Endodermal cell (in vitro differentiated cells): ENCODE results near the gene CACNA1F. TPM values are rescaled to one million over a fixed set of nuclear protein-coding genes. Genes with fewer than 3 reads are reported as not detected.

ENCODE experiments used
- DNase-seq: peaks from one replicate; pipeline ENCODE4 v3.0.0-alpha.2; 2017
- H3K27ac ChIP-seq: 2 replicates; pipeline ENCODE4 v1.5.1; 2013; ENCODE audit warnings: mild to moderate bottlenecking, low read depth, low read length, moderate library complexity
- H3K27me3 ChIP-seq: 2 replicates; pipeline ENCODE4 v1.6.1; 2013; ENCODE audit warnings: mild to moderate bottlenecking, low read length, moderate library complexity; ENCODE audit not compliant: insufficient read depth, control insufficient read depth, poor library complexity, severe bottlenecking
- H3K36me3 ChIP-seq: 2 replicates; pipeline ENCODE4 v1.7.0; 2013; ENCODE audit warnings: mild to moderate bottlenecking, low read length, moderate library complexity; ENCODE audit not compliant: control insufficient read depth, insufficient read depth
- H3K4me1 ChIP-seq: one replicate; pipeline ENCODE4 v1.7.0; 2013; ENCODE audit warnings: low read length; ENCODE audit not compliant: control insufficient read depth, insufficient read depth
- H3K4me3 ChIP-seq: 2 replicates; pipeline ENCODE4 v1.5.1; 2013; ENCODE audit warnings: mild to moderate bottlenecking, low read length, moderate library complexity
- H3K9ac ChIP-seq: 2 replicates; pipeline ENCODE4 v1.6.1; 2013; ENCODE audit warnings: mild to moderate bottlenecking, low read length, moderate library complexity; ENCODE audit not compliant: poor library complexity, severe bottlenecking; ENCODE audit errors: extremely low read depth
- H3K9me3 ChIP-seq: 2 replicates; pipeline ENCODE4 v1.6.1; 2013; ENCODE audit warnings: mild to moderate bottlenecking, low read length, moderate library complexity; ENCODE audit not compliant: control insufficient read depth
- H3K27ac Mint-ChIP-seq: 2 replicates; pipeline ENCODE4 v1.8.0; 2020; ENCODE audit warnings: mixed read lengths
- H3K27me3 Mint-ChIP-seq: 2 replicates; pipeline ENCODE4 v1.8.0; 2021; ENCODE audit warnings: mild to moderate bottlenecking, mixed read lengths; ENCODE audit not compliant: insufficient read depth
- H3K36me3 Mint-ChIP-seq: 2 replicates; pipeline ENCODE4 v1.8.0; 2020; ENCODE audit warnings: low read depth, mixed read lengths
- H3K4me1 Mint-ChIP-seq: 2 replicates; pipeline ENCODE4 v1.8.0; 2020; ENCODE audit warnings: mixed read lengths
- H3K4me3 Mint-ChIP-seq: 2 replicates; pipeline ENCODE4 v1.8.0; 2020; ENCODE audit warnings: mild to moderate bottlenecking, moderate library complexity, mixed read lengths
- H3K9me3 Mint-ChIP-seq: 2 replicates; pipeline ENCODE4 v1.8.0; 2020; ENCODE audit warnings: mild to moderate bottlenecking, mixed read lengths
- WGBS, 2 experiments: methylation state at CpG; one replicate each; pipeline versions ENCODE4 v1.1.5 to v1.1.7; 2013; ENCODE audit warnings: missing lambda C conversion rate in 2 of 2, mixed read lengths in 1 of 2; ENCODE audit not compliant: insufficient coverage in 1 of 2, insufficient read length in 1 of 2; 5-methylcytosine and 5-hydroxymethylcytosine counted together
- total RNA-seq, 2 donors: library from RNA; stranded (reverse); fragmentation: NEBNext Ultra II Directional in 1 of 2; extraction: Animal tissue kit (Norgen Biotek cat#: 25700) in 1 of 2; gene quantifications; 2 replicates in 1 of 2; 3 replicates in 1 of 2; pipeline ENCODE4 v1.2.1, GENCODE V29; 2021
- TF ChIP-seq, protein P1 (sequence below): fragments of 200-600 bp; sonication (generic); conservative IDR thresholded peaks from 2 replicates; pipeline ENCODE4 v1.5.0; 2021; ENCODE audit warnings: antibody characterized with exemption, mild to moderate bottlenecking

Gene CACNA1F
- total RNA-seq, 2 donors from 2014 or later: 0.42 to 0.70 TPM

DNA sequence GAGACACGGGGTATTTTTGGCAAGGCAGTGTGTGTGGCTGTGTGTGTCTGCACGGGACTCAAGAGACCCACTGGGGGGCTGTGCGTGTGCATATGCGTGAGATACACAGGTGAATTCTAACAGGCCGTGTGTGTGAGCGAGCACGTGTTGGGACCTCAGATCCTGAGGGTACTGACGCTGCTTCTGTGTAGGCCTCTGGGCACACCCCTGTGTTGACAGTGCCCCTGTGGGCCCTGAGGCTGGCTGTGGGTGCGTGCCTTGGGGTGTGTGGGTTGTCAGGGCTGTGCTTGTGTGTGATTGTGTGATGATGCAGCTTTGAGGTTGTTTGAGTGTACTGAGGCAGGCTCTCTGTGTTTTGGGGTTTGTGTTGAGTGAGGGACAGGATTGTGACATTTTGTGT lies 17.4 kb upstream of the CACNA1F start:
- H3K36me3 ChIP-seq: peaks cover 2% of the 10 kb centered on the region
- H3K4me3 ChIP-seq: no peak overlapping the region
- no peaks in the 10 kb centered on the region for H3K4me1 Mint-ChIP-seq
- H3K4me3 Mint-ChIP-seq: no peak overlapping the region
- H3K27ac ChIP-seq: no peak overlapping the region
- no peaks in the 10 kb centered on the region for H3K4me1 ChIP-seq
- H3K9ac ChIP-seq: no peak overlapping the region
- no peaks in the 10 kb centered on the region for H3K27me3 ChIP-seq
- peaks cover 7% of the 10 kb centered on the region for H3K36me3 Mint-ChIP-seq
- DNase-seq: no peak
- TF ChIP-seq, protein P1, sequence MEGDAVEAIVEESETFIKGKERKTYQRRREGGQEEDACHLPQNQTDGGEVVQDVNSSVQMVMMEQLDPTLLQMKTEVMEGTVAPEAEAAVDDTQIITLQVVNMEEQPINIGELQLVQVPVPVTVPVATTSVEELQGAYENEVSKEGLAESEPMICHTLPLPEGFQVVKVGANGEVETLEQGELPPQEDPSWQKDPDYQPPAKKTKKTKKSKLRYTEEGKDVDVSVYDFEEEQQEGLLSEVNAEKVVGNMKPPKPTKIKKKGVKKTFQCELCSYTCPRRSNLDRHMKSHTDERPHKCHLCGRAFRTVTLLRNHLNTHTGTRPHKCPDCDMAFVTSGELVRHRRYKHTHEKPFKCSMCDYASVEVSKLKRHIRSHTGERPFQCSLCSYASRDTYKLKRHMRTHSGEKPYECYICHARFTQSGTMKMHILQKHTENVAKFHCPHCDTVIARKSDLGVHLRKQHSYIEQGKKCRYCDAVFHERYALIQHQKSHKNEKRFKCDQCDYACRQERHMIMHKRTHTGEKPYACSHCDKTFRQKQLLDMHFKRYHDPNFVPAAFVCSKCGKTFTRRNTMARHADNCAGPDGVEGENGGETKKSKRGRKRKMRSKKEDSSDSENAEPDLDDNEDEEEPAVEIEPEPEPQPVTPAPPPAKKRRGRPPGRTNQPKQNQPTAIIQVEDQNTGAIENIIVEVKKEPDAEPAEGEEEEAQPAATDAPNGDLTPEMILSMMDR: no peak
- no peak overlapping the region for H3K27ac Mint-ChIP-seq
- 90% methylated on average over 9 of the region's 9 CpGs; no CpG with 5 or more reads in 1 of the 2 experiments for WGBS, 2 experiments
- H3K27me3 Mint-ChIP-seq: no peaks in the 10 kb centered on the region
- H3K9me3 Mint-ChIP-seq: peaks cover 70% of the 10 kb centered on the region
- no peaks in the 10 kb centered on the region for H3K9me3 ChIP-seq

DNA sequence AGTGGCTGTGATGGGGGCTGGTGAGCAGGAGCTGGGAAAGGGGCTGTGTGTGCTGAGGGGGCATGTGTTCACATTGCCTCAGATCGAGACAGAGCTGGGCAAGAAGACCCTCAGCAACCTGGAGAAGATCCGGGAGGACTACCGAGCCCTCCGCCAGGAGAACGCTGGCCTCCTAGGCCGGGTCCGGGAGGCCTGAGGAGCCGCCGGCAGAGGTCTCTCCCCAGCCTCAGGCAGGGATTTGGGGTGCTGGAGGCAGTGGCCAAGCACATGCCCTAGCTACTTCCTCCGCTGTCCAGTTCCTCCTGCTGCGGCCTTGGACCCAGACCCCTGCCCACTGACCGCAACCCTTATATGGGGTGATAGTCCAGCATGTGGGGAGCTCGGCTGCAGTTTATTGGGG lies 16.9 kb upstream of the CACNA1F start:
- no peak overlapping the region for H3K27ac ChIP-seq
- Mint-ChIP-seq H3K4me1 (no peaks in the 10 kb centered on the region), H3K4me3 (no peak overlapping the region), H3K9me3 (peaks cover 68% of the 10 kb centered on the region), H3K27me3 (no peaks in the 10 kb centered on the region), H3K27ac (no peak overlapping the region), H3K36me3 (peaks cover 7% of the 10 kb centered on the region)
- no peak overlapping the region for H3K9ac ChIP-seq
- H3K4me1 ChIP-seq: no peaks in the 10 kb centered on the region
- peaks cover 3% of the 10 kb centered on the region for H3K36me3 ChIP-seq
- no peaks in the 10 kb centered on the region for H3K9me3 ChIP-seq
- no peak overlapping the region for H3K4me3 ChIP-seq
- no peaks in the 10 kb centered on the region for H3K27me3 ChIP-seq
- no peak for DNase-seq
- 97% methylated on average over 13 of the region's 13 CpGs; no CpG with 5 or more reads in 1 of the 2 experiments for WGBS, 2 experiments
- TF ChIP-seq, protein P1: no peak

DNA sequence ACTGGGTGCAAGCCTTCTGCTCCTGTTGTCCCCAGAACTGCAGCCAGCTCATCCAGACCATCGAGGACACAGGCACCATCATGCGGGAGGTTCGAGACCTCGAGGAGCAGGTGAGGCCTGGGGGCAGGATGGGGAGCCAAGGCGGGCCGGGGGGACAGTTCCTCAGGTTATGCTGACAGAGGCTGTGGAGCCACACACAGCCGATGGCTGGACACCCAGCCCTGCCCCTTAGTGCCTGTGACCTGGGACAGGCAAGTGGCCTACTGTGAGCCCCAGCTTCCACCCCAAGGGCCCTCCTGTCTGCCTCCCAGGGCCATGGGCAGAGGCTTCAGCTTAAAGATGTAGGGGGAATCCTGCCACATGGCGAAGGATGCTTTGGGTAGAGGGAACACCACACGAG lies 16.5 kb upstream of the CACNA1F start:
- no peaks in the 10 kb centered on the region for H3K9me3 ChIP-seq
- 94% methylated on average over 9 of the region's 9 CpGs; no CpG with 5 or more reads in 1 of the 2 experiments for WGBS, 2 experiments
- Mint-ChIP-seq H3K27me3 (no peaks in the 10 kb centered on the region), H3K9me3 (peaks cover 68% of the 10 kb centered on the region), H3K27ac (no peak overlapping the region), H3K4me3 (no peak overlapping the region), H3K36me3 (peaks cover 11% of the 10 kb centered on the region), H3K4me1 (no peaks in the 10 kb centered on the region)
- no peak overlapping the region for H3K9ac ChIP-seq
- H3K4me1 ChIP-seq: no peaks in the 10 kb centered on the region
- H3K4me3 ChIP-seq: no peak overlapping the region
- H3K36me3 ChIP-seq: peaks cover 3% of the 10 kb centered on the region
- H3K27ac ChIP-seq: no peak overlapping the region
- no peak for DNase-seq
- no peaks in the 10 kb centered on the region for H3K27me3 ChIP-seq
- TF ChIP-seq, protein P1: no peak
